Upper lobe of left lung (tissue), 4 donors: Measurements from ENCODE around the gene MOB3B.

Experiments
- CTCF ChIP-seq, 6 experiments: fragments of 450-650 bp in 4 of 6; fragments of 200-600 bp in 2 of 6; sonication (generic) in 2 of 6; IDR thresholded peaks; one replicate each; pipeline ENCODE4 v1.5.1; 2016 to 2019; ENCODE audit warnings: antibody characterized with exemption in 6 of 6
- POLR2AphosphoS5 ChIP-seq, 2 donors: sonication (generic); formaldehyde crosslinking; IDR thresholded peaks; one replicate each; pipeline ENCODE4 v1.5.1; 2017; ENCODE audit warnings: antibody characterized with exemption in 2 of 2

GRCh38 chr9:27437652-27438373 lies 91.8 kb downstream of the MOB3B start:
- TF ChIP-seq CTCF (IDR thresholded peaks at IDR 0.05) (no peak), POLR2AphosphoS5 (IDR thresholded peaks at IDR 0.05) (no peak)
